ENCODE results near the gene PRKCA.
"Not testable (repeated sequence)": the region's sequence is repeated elsewhere in the genome, so short reads cannot be mapped to it uniquely, and the experiment has no call there.

PRKCA gene

DNA sequence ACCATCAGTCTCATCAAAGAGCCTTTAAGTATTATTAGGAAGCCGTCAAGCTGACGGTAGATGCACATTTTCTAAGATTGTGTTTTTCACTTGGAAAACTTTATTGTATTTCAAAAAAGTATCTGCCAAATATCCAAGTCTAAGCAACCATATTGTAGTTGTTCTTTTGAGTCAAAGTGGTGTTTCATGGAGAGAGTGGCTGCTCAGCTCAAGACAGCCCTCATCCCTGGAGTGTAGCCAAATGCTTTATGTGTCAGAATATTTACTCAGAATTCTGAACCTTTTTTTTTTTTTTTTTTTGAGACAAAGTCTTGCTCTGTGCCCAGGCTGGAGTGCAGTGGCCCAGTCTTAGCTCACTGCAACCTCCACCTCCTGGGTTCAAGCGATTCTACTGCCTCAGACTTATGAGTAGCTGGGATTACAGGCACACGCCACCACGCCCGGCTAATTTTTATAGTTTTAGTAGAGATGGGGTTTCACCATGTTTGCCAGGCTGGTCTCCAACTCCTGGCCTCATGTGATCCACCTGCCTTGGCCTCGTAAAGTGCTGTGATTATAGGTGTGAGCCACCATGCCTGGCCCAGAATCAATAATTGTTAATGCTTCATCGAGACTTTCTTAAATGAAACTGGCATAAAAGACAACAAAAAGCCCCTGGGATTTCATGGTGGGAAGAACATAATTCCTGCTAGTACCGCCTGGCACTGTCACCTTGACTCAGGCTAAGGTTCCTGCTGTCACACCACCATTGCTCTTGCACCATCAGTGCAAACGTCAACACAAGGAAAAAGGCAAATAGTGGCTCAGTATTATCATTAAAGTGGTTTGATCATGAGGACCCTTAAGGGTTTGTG, 45.5 kb downstream of the PRKCA start:
- CTCF ChIA-PET: interaction anchor here (0.6 kb wide), 1 partner anchor 254 kb away, joined by 3 read pairs; no protein-coding TSS in a partner anchor
- no peak for DNase-seq (ENCODE audit: low spot score)
- POLR2A ChIA-PET (ENCODE audit: low non-redundant PET): no interaction called here
- no peak overlapping the region for H3K27ac ChIP-seq
- TF ChIP-seq, protein P1, sequence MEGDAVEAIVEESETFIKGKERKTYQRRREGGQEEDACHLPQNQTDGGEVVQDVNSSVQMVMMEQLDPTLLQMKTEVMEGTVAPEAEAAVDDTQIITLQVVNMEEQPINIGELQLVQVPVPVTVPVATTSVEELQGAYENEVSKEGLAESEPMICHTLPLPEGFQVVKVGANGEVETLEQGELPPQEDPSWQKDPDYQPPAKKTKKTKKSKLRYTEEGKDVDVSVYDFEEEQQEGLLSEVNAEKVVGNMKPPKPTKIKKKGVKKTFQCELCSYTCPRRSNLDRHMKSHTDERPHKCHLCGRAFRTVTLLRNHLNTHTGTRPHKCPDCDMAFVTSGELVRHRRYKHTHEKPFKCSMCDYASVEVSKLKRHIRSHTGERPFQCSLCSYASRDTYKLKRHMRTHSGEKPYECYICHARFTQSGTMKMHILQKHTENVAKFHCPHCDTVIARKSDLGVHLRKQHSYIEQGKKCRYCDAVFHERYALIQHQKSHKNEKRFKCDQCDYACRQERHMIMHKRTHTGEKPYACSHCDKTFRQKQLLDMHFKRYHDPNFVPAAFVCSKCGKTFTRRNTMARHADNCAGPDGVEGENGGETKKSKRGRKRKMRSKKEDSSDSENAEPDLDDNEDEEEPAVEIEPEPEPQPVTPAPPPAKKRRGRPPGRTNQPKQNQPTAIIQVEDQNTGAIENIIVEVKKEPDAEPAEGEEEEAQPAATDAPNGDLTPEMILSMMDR (conservative IDR thresholded peaks at IDR 0.05; ENCODE audit: low read depth): no peak

DNA sequence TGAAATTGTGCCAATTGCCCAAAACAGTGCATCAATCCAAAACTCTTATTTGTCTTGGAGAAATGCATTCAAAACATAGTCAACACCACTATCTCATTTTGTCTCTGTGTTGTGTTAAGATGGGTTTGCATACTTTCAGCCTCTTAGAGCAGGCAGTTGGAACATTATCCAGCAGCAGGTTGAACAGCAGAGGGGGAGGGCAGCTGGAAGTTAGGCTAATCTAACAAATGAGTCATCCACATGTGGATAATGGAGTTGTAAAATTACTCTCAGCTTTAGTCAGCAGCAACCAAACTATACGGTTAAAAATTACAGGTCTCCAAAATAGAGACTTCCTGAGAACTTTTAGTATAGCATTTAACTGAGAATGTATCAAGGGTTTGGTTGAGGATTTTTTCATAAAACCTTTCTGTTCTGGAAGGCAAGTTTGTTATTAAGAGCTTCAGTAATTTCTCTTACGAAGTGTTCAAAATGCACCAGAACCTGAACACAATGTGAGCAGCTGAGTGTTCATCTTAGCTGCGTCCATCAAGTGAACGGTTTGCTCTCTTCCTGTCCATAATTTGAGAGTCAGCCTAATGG, 46.3 kb downstream of the PRKCA start:
- POLR2A ChIA-PET (ENCODE audit: low non-redundant PET): no interaction called here
- peak; percentile 75 for DNase-seq (ENCODE audit: low spot score)
- CTCF ChIA-PET: no interaction called here
- H3K27ac ChIP-seq: no peak overlapping the region
- TF ChIP-seq, protein P1 (conservative IDR thresholded peaks at IDR 0.05; ENCODE audit: low read depth): no peak

DNA sequence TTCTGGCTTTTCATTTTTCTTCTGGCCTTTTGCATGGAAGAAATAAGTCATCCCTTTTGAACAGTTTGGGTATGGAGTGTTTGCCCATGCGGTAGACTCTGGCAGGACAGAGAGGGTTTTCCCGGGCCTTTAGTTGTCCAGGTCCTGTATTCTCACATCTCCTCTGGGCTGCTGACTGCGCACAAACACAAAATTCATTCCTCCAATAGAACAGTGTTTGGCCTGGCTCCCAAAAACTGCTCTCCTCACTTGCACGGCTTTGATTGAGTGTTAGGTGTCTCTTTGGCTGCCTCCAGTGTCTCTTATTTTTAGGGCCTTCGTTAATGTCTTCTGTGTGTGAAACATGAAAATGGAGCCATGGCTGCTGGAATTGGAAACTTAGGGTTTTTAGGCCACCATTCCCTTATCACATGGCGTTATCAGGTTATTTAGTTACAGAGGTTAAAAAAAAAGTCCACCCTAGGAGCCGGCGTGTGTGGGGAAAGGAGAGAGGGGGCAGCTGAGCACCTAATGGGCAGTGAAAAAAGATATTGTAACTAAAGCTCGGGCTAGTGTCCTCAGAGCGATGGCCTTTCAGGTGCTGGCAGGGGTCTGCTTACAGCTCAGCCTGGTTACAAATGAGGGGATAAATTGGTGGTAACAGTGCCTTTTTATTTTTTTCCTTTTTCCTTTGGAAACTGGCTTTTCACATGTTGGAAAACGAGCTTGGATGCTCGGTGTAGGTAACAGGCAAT, 47.3 kb downstream of the PRKCA start:
- ChIA-PET CTCF (no interaction called here), POLR2A (ENCODE audit: low non-redundant PET) (no interaction called here)
- no peak for DNase-seq (ENCODE audit: low spot score)
- H3K27ac ChIP-seq: no peak overlapping the region
- TF ChIP-seq, protein P1 (conservative IDR thresholded peaks at IDR 0.05; ENCODE audit: low read depth): no peak

DNA sequence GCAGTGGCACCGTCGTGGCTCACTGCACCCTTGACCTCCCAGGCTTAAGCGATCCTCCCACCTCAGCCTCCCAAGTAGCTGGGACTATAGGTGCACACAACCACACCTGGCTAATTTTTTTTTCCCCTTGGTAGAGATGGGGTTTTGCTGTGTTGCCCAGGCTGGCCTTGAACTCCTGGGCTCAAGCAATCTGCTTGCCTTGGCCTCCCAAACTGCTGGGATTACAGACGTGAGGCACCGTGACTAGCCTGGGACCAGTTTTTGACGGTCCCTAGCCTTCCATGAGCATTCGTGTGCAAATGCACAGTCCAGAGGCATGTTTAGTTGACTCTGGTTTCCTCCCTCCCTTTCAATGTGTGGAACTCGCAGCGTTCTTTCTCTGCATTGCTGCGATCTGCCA, 48.2 kb downstream of the PRKCA start:
- DNase-seq (ENCODE audit: low spot score); POLR2A ChIA-PET (ENCODE audit: low non-redundant PET); H3K27ac ChIP-seq; CTCF ChIA-PET: not testable (repeated sequence)

DNA sequence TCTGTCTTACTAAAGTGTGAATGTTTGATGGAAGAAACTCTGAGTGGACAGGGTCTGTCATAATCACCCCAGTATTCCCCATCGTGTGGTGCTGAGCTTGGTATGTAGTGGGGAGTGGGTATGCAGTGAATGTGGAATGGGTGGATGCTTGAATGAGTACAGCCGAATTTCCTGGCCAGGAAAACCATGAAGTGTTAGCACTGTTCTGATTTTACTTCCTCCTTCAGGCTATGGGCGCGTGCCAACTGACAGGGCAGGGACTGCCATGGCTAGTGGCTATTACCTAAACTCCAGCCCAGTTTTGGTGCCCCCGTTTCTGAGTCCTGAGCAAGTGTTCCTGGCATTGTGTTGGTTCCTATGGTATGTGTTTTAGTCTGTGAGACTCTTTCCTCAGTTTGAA, 48.6 kb downstream of the PRKCA start:
- H3K27ac ChIP-seq: no peak overlapping the region
- ChIA-PET POLR2A (ENCODE audit: low non-redundant PET) (no interaction called here), CTCF (interaction anchor here (0.6 to 0.7 kb wide), 3 partner anchors 16 to 732 kb away, joined by 4 to 7 read pairs (median 4); no protein-coding TSS in a partner anchor)
- no peak for DNase-seq (ENCODE audit: low spot score)
- TF ChIP-seq, protein P1 (conservative IDR thresholded peaks at IDR 0.05; ENCODE audit: low read depth): no peak

DNA sequence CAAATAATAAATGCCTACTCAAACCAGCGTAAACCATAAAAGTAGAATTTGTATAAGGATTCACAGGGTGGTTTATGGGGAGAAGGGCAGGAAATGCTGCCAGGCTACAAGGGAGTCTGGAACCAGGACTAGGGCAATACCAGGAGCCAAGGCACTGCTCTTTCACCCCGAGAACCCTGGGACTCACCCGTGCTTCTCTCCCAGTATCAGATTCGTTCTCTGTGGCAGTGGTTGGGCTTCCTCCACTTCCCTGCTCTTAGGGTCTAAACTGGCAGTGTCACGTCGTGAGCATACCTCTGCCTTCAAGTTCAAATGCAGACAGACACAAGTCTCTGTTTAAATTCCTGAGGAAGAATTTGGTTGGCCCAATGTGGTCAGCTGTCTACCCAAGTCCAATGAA, 49.3 kb downstream of the PRKCA start:
- CTCF ChIA-PET: interaction anchor here (0.6 to 0.7 kb wide), 2 partner anchors 273 to 733 kb away, joined by 4 to 7 read pairs; no protein-coding TSS in a partner anchor
- TF ChIP-seq, protein P1 (conservative IDR thresholded peaks at IDR 0.05; ENCODE audit: low read depth): no peak
- POLR2A ChIA-PET (ENCODE audit: low non-redundant PET): no interaction called here
- DNase-seq (ENCODE audit: low spot score): no peak
- H3K27ac ChIP-seq: no peak overlapping the region
